ENCODE results near the gene ACTN1.

Gene ACTN1

GRCh38 chr14:68936476-68936875 is 42.6 kb downstream of the ACTN1 start:
- DNase-seq (ENCODE audit: low read depth): no peak

- peak; percentile 34 for DNase-seq (ENCODE audit: low read depth)
Measured at GRCh38 chr14:68935761-68936214, 43.3 kb downstream of the ACTN1 start.

GRCh38 chr14:68934066-68934465 is 45.0 kb downstream of the ACTN1 start:
- DNase-seq (ENCODE audit: low read depth): no peak

GRCh38 chr14:68932686-68933085 is 46.4 kb downstream of the ACTN1 start:
- DNase-seq (ENCODE audit: low read depth): no peak

- peak; percentile 60 for DNase-seq (ENCODE audit: low read depth)
Measured at GRCh38 chr14:68932231-68932630, 46.9 kb downstream of the ACTN1 start.

- DNase-seq (ENCODE audit: low read depth): no peak
Measured at GRCh38 chr14:68931474-68932051, 47.5 kb downstream of the ACTN1 start.

GRCh38 chr14:68931063-68931462 is 48.0 kb downstream of the ACTN1 start:
- DNase-seq (ENCODE audit: low read depth): no peak

- DNase-seq (ENCODE audit: low read depth): peak; percentile 20
Measured at GRCh38 chr14:68929623-68930307, 49.3 kb downstream of the ACTN1 start.

- no peak for DNase-seq (ENCODE audit: low read depth)
Measured at GRCh38 chr14:68928770-68929550, 50.1 kb downstream of the ACTN1 start.

GRCh38 chr14:68927956-68928675 is 51.0 kb downstream of the ACTN1 start:
- DNase-seq (ENCODE audit: low read depth): no peak

- no peak for DNase-seq (ENCODE audit: low read depth)
Measured at GRCh38 chr14:68927089-68927488, 52.0 kb downstream of the ACTN1 start.

- DNase-seq (ENCODE audit: low read depth): peak; percentile 21
Measured at GRCh38 chr14:68926236-68926635, 52.9 kb downstream of the ACTN1 start.

GRCh38 chr14:68925373-68925772 is 53.7 kb downstream of the ACTN1 start:
- DNase-seq (ENCODE audit: low read depth): no peak

- DNase-seq (ENCODE audit: low read depth): no peak
Measured at GRCh38 chr14:68924186-68925158, 54.6 kb downstream of the ACTN1 start.

- DNase-seq (ENCODE audit: low read depth): no peak
Measured at GRCh38 chr14:68922886-68923285, 56.2 kb downstream of the ACTN1 start.

- DNase-seq (ENCODE audit: low read depth): no peak
Measured at GRCh38 chr14:68922201-68922621, 56.9 kb downstream of the ACTN1 start.

- no peak for DNase-seq (ENCODE audit: low read depth)
Measured at GRCh38 chr14:68921666-68922065, 57.4 kb downstream of the ACTN1 start.

GRCh38 chr14:68921049-68921448 is 58.1 kb downstream of the ACTN1 start:
- no peak for DNase-seq (ENCODE audit: low read depth)

GRCh38 chr14:68919129-68919927 is 59.8 kb downstream of the ACTN1 start:
- DNase-seq (ENCODE audit: low read depth): no peak

GRCh38 chr14:68918612-68919011 is 60.5 kb downstream of the ACTN1 start:
- no peak for DNase-seq (ENCODE audit: low read depth)
